H1 (cell line): ENCODE measurements around the gene SOAT2. TPM values are rescaled to one million over a fixed set of nuclear protein-coding genes. Genes with fewer than 3 reads are reported as not detected.
A peak's percentile ranks its signal among the peaks of the same experiment; 100 is the strongest.

Experiments
- CTCF ChIA-PET: fragments of 300-600 bp; sonication (Branson Sonifier 250); formaldehyde crosslinking; loops from one replicate; lab custom pipeline; 2021; ENCODE audit not compliant: partially characterized antibody; lab: Charles Lee
- POLR2A ChIA-PET: fragments of 300-600 bp; sonication (Branson Sonifier 250); formaldehyde crosslinking; loops from one replicate; lab custom pipeline; 2021; ENCODE audit warnings: inconsistent platforms; ENCODE audit not compliant: partially characterized antibody; lab: Charles Lee
- DNase-seq, 2 experiments: peaks; one replicate each; pipeline versions ENCODE4 v3.0.0 to v3.0.0-alpha.2; 2010 to 2022; ENCODE audit warnings: low spot score in 2 of 2, low read depth in 1 of 2, mixed read lengths in 1 of 2
- FAIRE-seq: peaks from 2 replicates; lab custom pipeline; 2011; peaks lifted over from hg19 to GRCh38; lab: Jason Lieb, UNC
- H2AFZ ChIP-seq: 2 replicates; pipeline ENCODE4 v1.8.1; 2012; ENCODE audit warnings: low read length, inconsistent platforms
- H2AK5ac ChIP-seq: 2 replicates; pipeline ENCODE4 v1.6.1; 2013; ENCODE audit warnings: low read depth, low read length
- H2BK120ac ChIP-seq: replicated peaks from 2 replicates; pipeline ENCODE3; 2013; ENCODE audit warnings: low read depth, low read length, inconsistent platforms
- H2BK12ac ChIP-seq: 2 replicates; pipeline ENCODE4 v1.6.1; 2013; ENCODE audit warnings: low read depth, low read length
- H2BK15ac ChIP-seq: 2 replicates; pipeline ENCODE4 v1.6.1; 2013; ENCODE audit warnings: low read length
- H2BK20ac ChIP-seq: 2 replicates; pipeline ENCODE4 v1.6.1; 2013; ENCODE audit warnings: low read length
- H2BK5ac ChIP-seq: 2 replicates; pipeline ENCODE4 v1.6.1; 2013; ENCODE audit warnings: low read depth, low read length
- H3K14ac ChIP-seq: 2 replicates; pipeline ENCODE4 v1.6.1; 2013; ENCODE audit warnings: inconsistent platforms; ENCODE audit not compliant: insufficient read length
- H3K18ac ChIP-seq: 2 replicates; pipeline ENCODE4 v1.6.1; 2013; ENCODE audit warnings: low read length; ENCODE audit errors: extremely low read depth
- H3K23ac ChIP-seq: 2 replicates; pipeline ENCODE4 v1.6.1; 2013; ENCODE audit warnings: inconsistent platforms; ENCODE audit not compliant: insufficient read length
- H3K23me2 ChIP-seq: 2 replicates; pipeline ENCODE4 v1.6.1; 2013; ENCODE audit warnings: low read depth, low read length
- H3K27ac ChIP-seq: 2 replicates; pipeline ENCODE4 v1.6.1; 2011; ENCODE audit warnings: low read depth, low read length, inconsistent platforms
- H3K27me3 ChIP-seq, 4 experiments: replicated peaks in 1 of 4; 1 replicate in 1 of 4; 2 replicates in 3 of 4; pipeline versions ENCODE4 v1.6.1 to v1.8.1; 2011 to 2013; ENCODE audit warnings: low read length in 3 of 4, mild to moderate bottlenecking in 3 of 4, inconsistent platforms in 2 of 4, mixed read lengths in 2 of 4, moderate library complexity in 1 of 4; ENCODE audit not compliant: control insufficient read depth in 3 of 4, insufficient read depth in 3 of 4; ENCODE audit errors: extremely low read depth in 1 of 4
- H3K36me3 ChIP-seq, 4 experiments: 2 replicates each; pipeline versions ENCODE4 v1.6.1 to v1.8.1; 2011 to 2013; ENCODE audit warnings: mild to moderate bottlenecking in 4 of 4, low read length in 3 of 4, moderate library complexity in 2 of 4, control low read depth in 1 of 4, inconsistent platforms in 1 of 4; ENCODE audit not compliant: insufficient read depth in 4 of 4, control insufficient read depth in 2 of 4
- H3K4ac ChIP-seq: replicated peaks from 2 replicates; pipeline ENCODE3; 2013; ENCODE audit warnings: low read length, low read depth, mixed read lengths, inconsistent platforms; ENCODE audit not compliant: insufficient read length
- H3K4me1 ChIP-seq, 4 experiments: replicated peaks in 1 of 4; 1 replicate in 1 of 4; 2 replicates in 3 of 4; pipeline versions ENCODE4 v1.6.1 to v1.8.1; 2011 to 2013; ENCODE audit warnings: low read length in 3 of 4, inconsistent platforms in 2 of 4, mixed read lengths in 1 of 4; ENCODE audit not compliant: insufficient read depth in 4 of 4, control insufficient read depth in 3 of 4
- H3K4me2 ChIP-seq, 2 experiments: 2 replicates each; pipeline versions ENCODE4 v1.6.1 to v1.8.1; 2011 to 2013; ENCODE audit warnings: low read depth in 2 of 2, low read length in 2 of 2, control low read depth in 1 of 2, inconsistent platforms in 1 of 2, mild to moderate bottlenecking in 1 of 2; ENCODE audit not compliant: insufficient read depth in 1 of 2
- H3K4me3 ChIP-seq, 4 experiments: fragments of 200-600, 300-600 bp in 1 of 4; sonication (generic), shearing (Covaris generic), sonication (Bioruptor Twin) in 1 of 4; 2 replicates each; pipeline versions ENCODE4 v1.5.1 to v1.8.1; 2011 to 2016; ENCODE audit warnings: low read length in 4 of 4, low read depth in 3 of 4, control low read depth in 2 of 4, inconsistent platforms in 2 of 4, mild to moderate bottlenecking in 2 of 4, mixed read lengths in 1 of 4, moderate library complexity in 1 of 4; ENCODE audit not compliant: insufficient read depth in 2 of 4; ENCODE audit errors: extremely low read depth in 1 of 4
- H3K56ac ChIP-seq: replicated peaks from 2 replicates; pipeline ENCODE3; 2013; ENCODE audit warnings: low read depth, mild to moderate bottlenecking, mixed read lengths, low read length, inconsistent platforms; ENCODE audit not compliant: insufficient read length
- H3K79me1 ChIP-seq: 2 replicates; pipeline ENCODE4 v1.6.1; 2013; ENCODE audit warnings: low read depth, low read length, control low read depth
- H3K79me2 ChIP-seq, 2 experiments: 2 replicates each; pipeline versions ENCODE4 v1.6.1 to v1.8.1; 2012 to 2013; ENCODE audit warnings: low read length in 2 of 2, mild to moderate bottlenecking in 2 of 2, inconsistent platforms in 1 of 2; ENCODE audit not compliant: insufficient read depth in 2 of 2, control insufficient read depth in 1 of 2
- H3K9ac ChIP-seq, 4 experiments: replicated peaks in 1 of 4; 1 replicate in 1 of 4; 2 replicates in 3 of 4; pipeline versions ENCODE4 v1.6.1 to v1.8.1; 2011 to 2013; ENCODE audit warnings: low read depth in 3 of 4, low read length in 3 of 4, control low read depth in 2 of 4, mild to moderate bottlenecking in 2 of 4, moderate library complexity in 2 of 4, inconsistent platforms in 1 of 4; ENCODE audit errors: extremely low read depth in 1 of 4
- H3K9me3 ChIP-seq, 2 experiments: 2 replicates each; pipeline versions ENCODE4 v1.6.1 to v1.8.1; 2012 to 2013; ENCODE audit warnings: mild to moderate bottlenecking in 2 of 2, moderate library complexity in 2 of 2, control low read depth in 1 of 2, inconsistent platforms in 1 of 2, low read depth in 1 of 2, low read length in 1 of 2, mixed read lengths in 1 of 2; ENCODE audit not compliant: insufficient read depth in 2 of 2
- H4K20me1 ChIP-seq, 2 experiments: replicated peaks in 1 of 2; 2 replicates each; pipeline versions ENCODE3 to v1.8.1; 2011 to 2013; ENCODE audit warnings: inconsistent platforms in 2 of 2, low read length in 2 of 2, mild to moderate bottlenecking in 1 of 2; ENCODE audit not compliant: insufficient read depth in 2 of 2, control insufficient read depth in 1 of 2
- H4K5ac ChIP-seq: 2 replicates; pipeline ENCODE4 v1.6.1; 2013; ENCODE audit warnings: low read length, low read depth, mixed read lengths, inconsistent platforms; ENCODE audit not compliant: insufficient read length
- H4K8ac ChIP-seq: 2 replicates; pipeline ENCODE4 v1.8.0; 2013; ENCODE audit warnings: mild to moderate bottlenecking, moderate library complexity, low read length, inconsistent platforms; ENCODE audit not compliant: insufficient read depth; ENCODE audit errors: extremely low read depth
- H4K91ac ChIP-seq: replicated peaks from 2 replicates; pipeline ENCODE3; 2013; ENCODE audit warnings: low read length, mixed read lengths, inconsistent platforms; ENCODE audit not compliant: insufficient read length
- GTF2F1 ChIP-seq: IDR thresholded peaks from 2 replicates; pipeline ENCODE4 v1.6.1; 2012; ENCODE audit warnings: low read depth, low read length, improper control_type of control experiment, borderline replicate concordance
- RBBP5 ChIP-seq: IDR thresholded peaks from 2 replicates; pipeline ENCODE4 v1.7.1; 2012; ENCODE audit warnings: low read depth, mild to moderate bottlenecking, inconsistent platforms, low read length, moderate library complexity, borderline replicate concordance
- RFX5 ChIP-seq: IDR thresholded peaks from 2 replicates; pipeline ENCODE4 v1.6.1; 2011; ENCODE audit warnings: low read depth, low read length, improper control_type of control experiment, borderline replicate concordance
- WGBS, 2 experiments: shearing (Covaris generic) in 1 of 2; methylation state at CpG; one replicate each; pipeline versions ENCODE4 v1.1.6 to v1.1.7; 2013 to 2015; ENCODE audit warnings: low lambda C conversion rate in 2 of 2, mixed read lengths in 2 of 2, inconsistent platforms in 1 of 2, low coverage in 1 of 2, missing lambda C conversion rate in 1 of 2; ENCODE audit not compliant: insufficient replicate concordance in 2 of 2, insufficient coverage in 1 of 2, insufficient read length in 1 of 2; ENCODE audit errors: extremely low coverage in 1 of 2, missing lambda C conversion rate in 1 of 2; 5-methylcytosine and 5-hydroxymethylcytosine counted together
- polyA plus RNA-seq, 7 experiments: library from polyadenylated mRNA; depleted of rRNA in 3 of 7; stranded (reverse) in 5 of 7; unstranded in 2 of 7; fragments of >200 nt in 5 of 7; fragments of 200-250 nt in 2 of 7; gene quantifications; 1 replicate in 5 of 7; 2 replicates in 1 of 7; 4 replicates in 1 of 7; pipeline versions ENCODE4 v1.2.1 to v1.2.3, GENCODE V29; 2011 to 2013; ENCODE audit warnings: missing spikeins in 2 of 7, mixed read lengths in 2 of 7
- total RNA-seq: library from RNA; stranded (reverse); fragmentation: NEBNext Ultra II Directional; extraction: Animal tissue kit (Norgen Biotek cat#: 25700); gene quantifications from 2 replicates; pipeline ENCODE4 v1.2.1, GENCODE V29; 2021

Gene SOAT2
- total and polyA plus RNA-seq, 2 of the 8 experiments (the other 6 are each of a cell fraction or from before 2014, with no cell fraction given) = 0.08 TPM; not detected in 1

DNA sequence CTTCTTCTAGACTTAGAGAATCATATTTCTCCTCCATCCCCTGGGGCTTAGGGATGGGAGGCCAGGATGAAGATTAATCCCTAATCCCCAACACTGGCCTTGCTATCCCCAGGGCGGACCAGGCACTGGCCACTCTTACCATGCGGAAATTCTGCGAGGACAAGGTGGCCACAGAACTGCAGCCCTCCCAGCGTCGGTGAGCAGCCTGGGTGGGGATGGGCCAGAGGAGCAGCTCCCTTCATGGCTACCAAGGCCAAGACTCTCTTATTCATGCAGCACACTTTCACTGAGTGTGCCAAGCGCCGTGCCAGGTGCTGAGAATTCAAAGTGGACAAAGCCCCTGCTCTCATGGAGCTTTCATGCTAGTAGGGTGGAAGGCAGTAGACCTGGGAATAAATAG lies 46.4 kb upstream of the SOAT2 start:
- FAIRE-seq (no peak), DNase-seq (no peak)
- Histone ChIP-seq H3K14ac (no peak overlapping the region), H3K4me3 (no peak overlapping the region), H3K4me2 (no peak overlapping the region), H3K27ac (no peak overlapping the region), H3K56ac (no peak overlapping the region), H3K9me3 (no peaks in the 10 kb centered on the region), H2BK120ac (no peak overlapping the region), H2BK20ac (no peak overlapping the region; the same call in 1 of the 2 replicates), H2BK15ac (0 out of 2 replicates have a peak overlapping the region, but pooled peaks have one; percentile 61), H3K9ac (no peak overlapping the region), H3K79me1 (peaks cover 4% of the 10 kb centered on the region; the same call in 1 of the 2 replicates), H2AK5ac (no peak overlapping the region), H3K79me2 (no peaks in the 10 kb centered on the region), H3K23ac (no peak overlapping the region), H3K18ac (no peak overlapping the region), H3K27me3 (peaks cover 0 to 12% (median 4%) of the 10 kb centered on the region in 4 experiments; a peak in 4 of 7 replicates), H3K4ac (no peak overlapping the region), H3K23me2 (peaks cover 8% of the 10 kb centered on the region), H3K4me1 (peaks cover 0 to 8% (median 4%) of the 10 kb centered on the region in 4 experiments; a peak in 6 of 7 replicates), H2BK12ac (peak overlapping the region; percentile 33; the same call in 1 of the 2 replicates), H4K5ac (no peak overlapping the region), H3K36me3 (peaks cover 0 to 1% (median 0%) of the 10 kb centered on the region in 4 experiments; a peak in 1 of 8 replicates), H2BK5ac (no peak overlapping the region), H2AFZ (no peak overlapping the region), H4K8ac (no peak overlapping the region), H4K20me1 (peaks cover 7 to 9% of the 10 kb centered on the region in 2 experiments), H4K91ac (no peak overlapping the region)
- ChIA-PET POLR2A (interaction anchor here (1.2 to 5.9 kb wide), 3 partner anchors 7 to 45 kb away, joined by 3 to 26 read pairs (median 16); partner anchors contain the start of gene TNS2), CTCF (interaction anchor here (1.1 to 15.7 kb wide), 7 partner anchors 6 to 141 kb away, joined by 3 to 258 read pairs (median 8); partner anchors contain the start of genes IGFBP6 and TNS2)
- TF ChIP-seq GTF2F1 (no peak), RBBP5 (no peak), RFX5 (no peak)
- WGBS, 2 experiments = 86% methylated on average over 7 of the region's 7 CpGs; no CpG with 5 or more reads in 1 of the 2 experiments
